Mesothelial cell of epicardium (in vitro differentiated cells): ENCODE results near the gene CNNM4. TPM values are rescaled to one million over a fixed set of nuclear protein-coding genes. Genes with fewer than 3 reads are reported as not detected.

Source experiments
- DNase-seq, 2 experiments: peaks; one replicate each; pipeline ENCODE4 v3.0.0; 2021; ENCODE audit warnings: low spot score in 2 of 2; ENCODE audit not compliant: unreplicated experiment in 2 of 2
- H3K27ac Mint-ChIP-seq: 2 replicates; pipeline ENCODE4 v1.8.0; 2021; ENCODE audit warnings: mixed read lengths
- H3K27me3 Mint-ChIP-seq: 2 replicates; pipeline ENCODE4 v1.8.0; 2021; ENCODE audit warnings: low read depth, mixed read lengths
- H3K36me3 Mint-ChIP-seq: 2 replicates; pipeline ENCODE4 v1.8.0; 2021; ENCODE audit warnings: mixed read lengths
- H3K4me1 Mint-ChIP-seq: 2 replicates; pipeline ENCODE4 v1.8.0; 2021; ENCODE audit warnings: mixed read lengths
- H3K4me3 Mint-ChIP-seq: 2 replicates; pipeline ENCODE4 v1.8.0; 2021; ENCODE audit warnings: mild to moderate bottlenecking, moderate library complexity, mixed read lengths
- H3K9me3 Mint-ChIP-seq: 2 replicates; pipeline ENCODE4 v1.8.0; 2021; ENCODE audit warnings: mixed read lengths
- microRNA-seq: library from miRNA; unstranded; fragments of <30 nt; microRNA quantifications from one replicate; pipeline ENCODE4 v1.2.0, GENCODE V29; 2021; ENCODE audit warnings: inconsistent platforms, mixed read lengths
- total RNA-seq: library from RNA; stranded (reverse); gene quantifications from 3 replicates; pipeline ENCODE4 v1.2.1, GENCODE V29; 2021
- TF ChIP-seq, protein P1 (sequence below): fragments of 200-600 bp; sonication (generic); IDR thresholded peaks from one replicate; pipeline ENCODE4 v1.5.0; 2021; ENCODE audit warnings: antibody characterized with exemption; ENCODE audit not compliant: unreplicated experiment

Gene CNNM4
- total RNA-seq, 1 donor from 2014 or later = 20.0 TPM

GRCh38 chr2:96859681-96860064 lies 99.0 kb downstream of the CNNM4 start:
- no peak for DNase-seq
- TF ChIP-seq, protein P1, sequence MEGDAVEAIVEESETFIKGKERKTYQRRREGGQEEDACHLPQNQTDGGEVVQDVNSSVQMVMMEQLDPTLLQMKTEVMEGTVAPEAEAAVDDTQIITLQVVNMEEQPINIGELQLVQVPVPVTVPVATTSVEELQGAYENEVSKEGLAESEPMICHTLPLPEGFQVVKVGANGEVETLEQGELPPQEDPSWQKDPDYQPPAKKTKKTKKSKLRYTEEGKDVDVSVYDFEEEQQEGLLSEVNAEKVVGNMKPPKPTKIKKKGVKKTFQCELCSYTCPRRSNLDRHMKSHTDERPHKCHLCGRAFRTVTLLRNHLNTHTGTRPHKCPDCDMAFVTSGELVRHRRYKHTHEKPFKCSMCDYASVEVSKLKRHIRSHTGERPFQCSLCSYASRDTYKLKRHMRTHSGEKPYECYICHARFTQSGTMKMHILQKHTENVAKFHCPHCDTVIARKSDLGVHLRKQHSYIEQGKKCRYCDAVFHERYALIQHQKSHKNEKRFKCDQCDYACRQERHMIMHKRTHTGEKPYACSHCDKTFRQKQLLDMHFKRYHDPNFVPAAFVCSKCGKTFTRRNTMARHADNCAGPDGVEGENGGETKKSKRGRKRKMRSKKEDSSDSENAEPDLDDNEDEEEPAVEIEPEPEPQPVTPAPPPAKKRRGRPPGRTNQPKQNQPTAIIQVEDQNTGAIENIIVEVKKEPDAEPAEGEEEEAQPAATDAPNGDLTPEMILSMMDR = no peak
- H3K4me1 Mint-ChIP-seq = peaks cover 31% of the 10 kb centered on the region
- no peaks in the 10 kb centered on the region for H3K27me3 Mint-ChIP-seq
- H3K4me3 Mint-ChIP-seq = peak overlapping the region; percentile 81
- peaks cover 13% of the 10 kb centered on the region for H3K36me3 Mint-ChIP-seq
- H3K27ac Mint-ChIP-seq = peak overlapping the region; percentile 88
- H3K9me3 Mint-ChIP-seq = no peaks in the 10 kb centered on the region

DNA sequence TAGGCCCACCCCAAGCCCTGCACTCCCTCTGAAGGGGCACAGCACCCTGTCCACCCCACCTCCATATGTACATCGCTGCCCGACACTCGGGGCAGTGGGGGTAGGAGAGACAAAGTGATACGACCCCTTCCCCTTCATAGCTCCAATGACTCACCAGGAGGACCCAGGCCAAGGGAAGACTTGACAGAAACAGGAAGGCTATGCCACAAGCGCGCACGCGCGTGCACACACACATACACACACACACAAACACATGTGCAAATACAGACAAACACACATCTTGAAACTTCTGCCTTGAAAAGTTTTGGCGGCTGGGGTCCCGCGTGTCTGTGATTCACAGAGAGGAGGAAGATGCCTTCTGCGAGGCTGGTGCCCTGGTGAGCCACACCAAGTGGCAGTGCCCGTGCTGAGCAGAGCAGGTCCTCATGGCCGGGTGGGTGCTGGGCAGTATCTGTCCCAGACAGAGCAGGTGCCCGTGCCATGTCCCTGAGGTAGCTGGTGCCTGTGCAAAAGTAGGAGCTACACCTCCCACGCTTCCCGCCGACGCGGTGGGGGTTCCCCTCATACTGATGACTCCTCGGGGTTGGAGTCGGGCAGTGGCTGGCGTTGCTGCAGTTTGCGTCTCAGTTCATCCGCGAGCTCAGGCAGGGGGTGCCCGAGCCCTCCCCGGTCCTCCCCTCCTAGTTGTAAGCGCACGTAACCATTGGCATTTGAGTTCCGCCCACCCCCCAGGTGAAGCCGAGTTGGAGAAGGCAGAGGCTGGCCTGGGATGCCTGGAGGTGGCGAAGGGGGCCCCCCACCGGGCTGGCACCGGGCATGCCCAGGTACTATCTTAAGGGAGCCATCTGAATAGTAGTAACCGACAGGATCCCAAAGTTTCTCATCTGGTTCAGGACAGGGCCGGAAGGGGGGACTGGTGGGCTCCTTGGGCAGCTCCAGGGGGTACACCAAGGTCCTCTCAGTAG lies 99.6 kb downstream of the CNNM4 start:
- H3K27ac Mint-ChIP-seq = peak overlapping the region; percentile 66
- peaks cover 26% of the 10 kb centered on the region for H3K4me1 Mint-ChIP-seq
- H3K36me3 Mint-ChIP-seq = peaks cover 13% of the 10 kb centered on the region
- no peak overlapping the region for H3K4me3 Mint-ChIP-seq
- DNase-seq = no peak
- no peaks in the 10 kb centered on the region for H3K27me3 Mint-ChIP-seq
- TF ChIP-seq, protein P1 = no peak
- H3K9me3 Mint-ChIP-seq = no peaks in the 10 kb centered on the region

- Mint-ChIP-seq H3K36me3 (peaks cover 17% of the 10 kb centered on the region), H3K4me3 (no peak overlapping the region), H3K27me3 (no peaks in the 10 kb centered on the region), H3K27ac (no peak overlapping the region), H3K9me3 (no peaks in the 10 kb centered on the region), H3K4me1 (peaks cover 31% of the 10 kb centered on the region)
- TF ChIP-seq, protein P1 = no peak
- no peak for DNase-seq
Observed at GRCh38 chr2:96861074-96861473, 100.4 kb downstream of the CNNM4 start.

Small RNA genes lying within 50 kb of the gene (microRNA-seq; reads per million reads assigned to microRNA genes)
- 7.9 reads per million, percentile 27 among the genes with 10 or more reads in this experiment for gene MIR3127

Other genes starting within 250 kb of the CNNM4 start
- 4.1 to 4.7 TPM (median 4.7 TPM) in 3 replicates for gene ARID5A, start 224.2 kb upstream of the CNNM4 start, total RNA-seq
- 66.0 to 70.2 TPM (median 68.1 TPM) in 3 replicates for gene KANSL3, start 122.6 kb upstream of the CNNM4 start, total RNA-seq
- gene FER1L5, start 118.1 kb upstream of the CNNM4 start, total RNA-seq = 0.91 to 1.4 TPM (median 1.1 TPM) in 3 replicates
- 30.5 to 33.3 TPM (median 31.4 TPM) in 3 replicates for gene LMAN2L, start 20.8 kb upstream of the CNNM4 start, total RNA-seq
- gene CNNM3, start 55.4 kb downstream of the CNNM4 start, total RNA-seq = 24.9 to 27.5 TPM (median 26.5 TPM) in 3 replicates
- 10.1 to 12.5 TPM (median 12.5 TPM) in 3 replicates for gene ANKRD23, start 83.1 kb downstream of the CNNM4 start, total RNA-seq
- gene ANKRD39, start 97.1 kb downstream of the CNNM4 start, total RNA-seq = 15.9 to 17.6 TPM (median 17.4 TPM) in 3 replicates
- gene SEMA4C, start 109.2 kb downstream of the CNNM4 start, total RNA-seq = 98.6 to 103 TPM (median 102 TPM) in 3 replicates
- 1.1 to 1.6 TPM (median 1.5 TPM) in 3 replicates for gene FAM178B, start 225.7 kb downstream of the CNNM4 start, total RNA-seq